ENCODE measurements around the gene IL32.

DNA sequence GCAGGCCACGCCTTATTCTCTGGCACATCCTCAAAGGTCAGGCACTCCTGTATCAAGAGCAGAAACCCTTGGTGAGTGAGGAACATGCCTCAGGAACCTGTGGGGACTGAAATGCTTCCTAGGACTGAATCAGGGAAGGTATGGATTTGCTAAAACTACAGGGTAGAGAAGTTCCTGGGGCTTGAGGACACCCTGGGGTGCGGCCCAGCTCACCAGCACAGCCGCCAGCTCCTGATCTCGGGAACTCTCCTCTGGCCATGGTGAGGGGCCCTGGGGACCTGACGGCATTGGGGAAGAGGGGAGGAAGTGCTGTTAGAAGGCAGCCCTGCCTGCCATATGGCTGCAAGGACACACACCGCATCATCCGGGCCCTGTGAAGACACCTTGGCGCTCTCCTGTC, 26.1 kb downstream of the IL32 start:
- TF ChIP-seq, protein P1, sequence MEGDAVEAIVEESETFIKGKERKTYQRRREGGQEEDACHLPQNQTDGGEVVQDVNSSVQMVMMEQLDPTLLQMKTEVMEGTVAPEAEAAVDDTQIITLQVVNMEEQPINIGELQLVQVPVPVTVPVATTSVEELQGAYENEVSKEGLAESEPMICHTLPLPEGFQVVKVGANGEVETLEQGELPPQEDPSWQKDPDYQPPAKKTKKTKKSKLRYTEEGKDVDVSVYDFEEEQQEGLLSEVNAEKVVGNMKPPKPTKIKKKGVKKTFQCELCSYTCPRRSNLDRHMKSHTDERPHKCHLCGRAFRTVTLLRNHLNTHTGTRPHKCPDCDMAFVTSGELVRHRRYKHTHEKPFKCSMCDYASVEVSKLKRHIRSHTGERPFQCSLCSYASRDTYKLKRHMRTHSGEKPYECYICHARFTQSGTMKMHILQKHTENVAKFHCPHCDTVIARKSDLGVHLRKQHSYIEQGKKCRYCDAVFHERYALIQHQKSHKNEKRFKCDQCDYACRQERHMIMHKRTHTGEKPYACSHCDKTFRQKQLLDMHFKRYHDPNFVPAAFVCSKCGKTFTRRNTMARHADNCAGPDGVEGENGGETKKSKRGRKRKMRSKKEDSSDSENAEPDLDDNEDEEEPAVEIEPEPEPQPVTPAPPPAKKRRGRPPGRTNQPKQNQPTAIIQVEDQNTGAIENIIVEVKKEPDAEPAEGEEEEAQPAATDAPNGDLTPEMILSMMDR (conservative IDR thresholded peaks at IDR 0.05; ENCODE audit: low read depth, low read length) = no peak
- no peak for TF ChIP-seq EZH2 (IDR thresholded peaks at IDR 0.05; ENCODE audit: borderline replicate concordance, low read depth, low read length, poor library complexity, severe bottlenecking)

Data from A673 (cell line).